Measurements from ENCODE around the gene IBA57.

Gene IBA57

DNA sequence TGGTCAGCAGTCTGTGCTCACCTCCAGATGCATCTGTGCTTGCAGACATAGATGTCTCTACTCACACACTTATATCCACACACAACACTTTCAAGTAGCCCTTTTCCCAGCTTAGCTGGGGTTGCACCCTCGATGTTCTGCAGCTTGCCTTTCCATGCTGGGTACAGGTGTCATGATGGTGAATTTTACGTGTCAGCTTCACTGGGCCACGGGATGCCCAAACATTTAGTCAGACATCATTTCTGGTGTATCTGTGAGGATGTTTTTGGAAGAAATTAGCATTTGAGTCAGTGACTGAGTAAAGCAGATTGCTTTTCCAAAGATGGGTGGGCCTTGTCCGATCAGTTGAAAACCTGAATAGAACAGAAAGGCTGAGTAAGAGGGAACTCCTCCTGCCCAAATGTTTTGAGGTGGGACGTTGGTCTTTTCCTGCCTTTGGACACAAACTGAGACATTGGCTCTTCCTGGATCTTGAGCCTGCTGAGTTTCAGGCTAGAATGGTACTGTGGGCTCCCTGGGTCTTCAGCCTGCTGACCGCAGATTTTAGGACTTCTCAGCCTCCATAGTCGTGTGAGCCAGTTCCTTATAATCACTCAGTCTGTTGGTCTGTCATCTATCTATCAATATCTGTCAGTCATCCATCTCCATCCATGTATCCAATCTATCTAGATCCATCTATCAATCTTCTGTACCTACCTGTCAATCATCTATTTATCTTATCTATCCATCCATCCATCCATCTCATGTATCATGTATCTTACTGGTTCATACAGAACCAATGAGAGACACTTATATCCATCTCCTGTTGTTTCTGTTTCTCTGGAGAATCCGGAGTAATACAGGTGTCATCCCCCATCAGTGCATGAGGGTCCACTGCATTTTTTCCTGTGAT, 29.6 kb downstream of the IBA57 start:
- FAIRE-seq = no peak

DNA sequence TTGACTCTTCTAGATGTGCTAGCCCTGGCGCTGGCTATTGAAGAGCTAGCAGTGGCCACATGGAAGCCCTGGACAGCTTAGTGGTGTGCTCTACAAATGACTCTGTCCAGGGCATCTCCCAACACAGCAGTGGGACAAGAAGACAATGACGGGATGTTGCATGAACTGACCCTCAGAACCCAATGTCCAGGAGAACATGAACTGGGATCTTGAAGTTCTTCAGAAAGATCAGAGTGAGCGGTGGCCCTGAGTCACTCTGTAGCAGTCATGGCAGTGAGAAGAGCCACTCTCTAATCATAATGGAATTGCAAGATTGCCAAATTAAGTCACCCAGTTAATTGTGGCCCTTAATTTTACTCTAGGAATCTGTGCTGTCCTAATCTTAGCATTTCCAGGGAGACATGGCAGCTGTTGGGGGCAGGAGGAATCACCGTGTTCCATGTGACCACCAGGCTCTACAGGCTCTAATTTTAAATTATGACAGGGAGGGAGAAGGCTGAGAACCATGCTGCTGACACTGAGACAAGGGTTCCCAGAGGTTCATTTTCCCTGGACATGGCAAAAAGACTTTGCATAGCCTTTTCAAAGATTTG, 32.0 kb downstream of the IBA57 start:
- FAIRE-seq = no peak

DNA sequence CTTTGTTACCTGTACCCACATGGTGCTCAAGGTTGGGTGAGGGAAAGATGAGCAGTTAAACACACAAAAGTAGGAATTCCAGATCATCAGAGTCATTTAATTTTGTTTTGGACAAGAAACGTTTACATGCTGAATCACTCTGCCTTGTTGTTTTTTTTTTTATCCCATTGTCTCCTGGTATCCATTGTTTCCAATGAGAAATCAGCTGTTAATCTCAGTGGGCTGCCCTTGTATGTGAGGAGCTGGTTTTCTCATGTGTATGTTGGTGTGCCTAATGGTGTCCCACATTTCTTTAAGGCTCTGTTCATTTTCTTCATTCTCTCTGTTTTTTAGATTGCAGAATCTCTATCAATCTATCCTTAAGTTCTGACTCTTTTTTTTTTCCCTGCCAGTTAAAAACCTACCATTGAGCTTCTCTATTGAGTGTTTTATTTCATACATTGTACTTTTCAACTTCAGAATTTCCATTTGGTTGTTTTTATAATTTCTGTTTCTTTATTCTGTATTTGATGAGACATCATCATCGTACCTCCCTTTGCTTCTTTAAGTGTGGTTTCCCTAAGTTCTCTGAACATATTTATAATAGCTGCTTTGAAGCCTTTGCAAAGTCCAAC, 33.5 kb downstream of the IBA57 start:
- FAIRE-seq = no peak

DNA sequence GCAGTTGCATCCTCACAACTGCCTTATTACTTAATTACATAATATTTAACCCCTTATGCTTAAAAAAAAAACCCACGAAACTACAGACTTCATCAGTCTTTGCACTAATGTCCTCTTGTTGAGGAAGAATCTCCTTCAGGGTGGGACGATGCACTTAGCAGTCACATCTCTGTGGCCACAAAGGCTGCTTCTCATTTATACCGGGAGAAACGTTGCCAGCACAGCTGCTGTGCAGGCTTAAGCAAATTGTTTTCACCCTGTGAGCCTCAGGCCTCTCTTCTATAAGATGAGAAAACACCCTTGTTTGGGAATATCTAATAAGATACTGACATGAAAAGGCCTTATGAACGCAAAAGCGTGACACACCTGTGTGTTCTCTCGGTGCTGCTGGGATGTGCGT, 39.4 kb downstream of the IBA57 start:
- FAIRE-seq = no peak

DNA sequence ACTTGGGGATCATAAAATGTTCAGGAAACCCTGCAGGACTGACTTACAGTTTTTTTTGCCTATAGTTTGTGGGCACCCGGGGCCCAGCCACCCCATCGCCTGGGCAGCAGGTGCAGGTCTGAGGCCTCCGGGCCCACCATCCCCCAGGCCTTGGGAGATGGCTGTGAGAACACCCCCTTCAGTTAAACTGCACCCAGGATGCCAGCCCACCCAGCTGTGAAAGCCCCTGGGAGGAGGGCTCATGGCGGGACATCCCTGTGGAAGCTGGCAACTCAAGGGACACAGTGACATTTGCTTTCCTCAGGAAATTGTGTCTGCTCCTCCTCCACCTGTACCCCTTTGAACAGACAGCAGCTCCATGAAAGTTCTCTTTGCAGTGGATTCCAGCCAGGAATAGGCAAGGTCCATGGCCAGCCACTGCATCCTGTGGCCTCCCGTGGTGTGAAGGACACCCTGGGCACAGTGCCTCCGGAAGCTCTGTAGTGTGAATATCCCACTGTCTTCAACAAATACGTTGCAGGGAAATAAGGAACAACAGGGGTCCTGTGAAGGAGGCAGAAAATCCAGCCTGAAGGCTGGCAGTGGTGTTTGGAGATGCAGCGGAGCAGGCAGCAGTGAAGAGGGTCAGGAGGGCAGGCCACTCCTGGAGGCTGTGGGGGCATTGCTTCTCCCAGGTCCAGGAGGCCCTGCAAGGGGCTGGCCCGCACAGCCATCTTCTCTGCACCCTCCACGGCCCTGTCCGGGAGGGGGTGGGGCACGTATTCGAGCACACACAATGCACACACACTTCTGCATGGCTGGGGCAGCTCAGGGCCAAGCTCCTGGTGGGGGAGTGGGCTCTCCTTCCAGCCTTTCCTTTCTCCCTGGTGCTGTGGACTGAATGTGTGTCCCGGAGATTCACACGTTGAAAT, 40.2 kb downstream of the IBA57 start:
- FAIRE-seq = no peak

DNA sequence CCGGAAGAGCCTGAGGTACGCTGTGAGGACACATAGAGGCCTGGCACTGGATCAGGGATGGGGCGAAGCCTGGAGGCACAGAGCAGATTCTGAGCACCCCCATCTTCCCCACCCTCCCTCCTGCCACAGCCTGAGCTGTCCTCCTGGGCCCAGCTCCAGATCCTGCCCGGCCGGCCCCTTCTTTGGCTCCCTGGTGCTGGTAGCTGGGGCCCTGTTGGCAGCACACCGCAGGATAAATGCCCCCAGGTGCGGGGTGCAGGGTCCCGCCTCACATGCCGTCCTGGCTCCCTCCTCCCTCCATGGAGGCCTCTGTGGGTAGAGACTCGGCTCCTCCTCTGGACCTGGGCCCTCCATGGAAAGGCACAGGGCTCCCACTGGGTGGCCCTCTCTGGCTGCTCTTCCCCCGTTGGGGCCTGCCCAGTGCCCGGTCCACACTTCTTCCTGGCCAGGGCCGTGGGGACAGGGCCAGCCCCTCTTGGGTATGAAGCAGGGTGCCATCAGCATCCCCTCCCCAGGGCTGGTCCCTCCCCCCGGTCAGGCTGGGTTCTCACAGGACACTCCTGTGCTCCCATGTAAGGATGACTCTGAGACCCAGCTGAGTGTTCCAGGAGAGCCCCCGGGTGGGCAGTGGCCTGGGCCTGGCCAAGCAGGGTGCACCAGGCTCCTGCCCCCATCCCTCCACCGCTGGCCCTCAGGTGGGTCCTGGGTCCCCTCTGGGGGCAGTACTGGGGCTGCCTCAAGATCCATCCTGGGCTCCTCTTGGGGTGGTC, 41.2 kb downstream of the IBA57 start:
- no peak for FAIRE-seq

DNA sequence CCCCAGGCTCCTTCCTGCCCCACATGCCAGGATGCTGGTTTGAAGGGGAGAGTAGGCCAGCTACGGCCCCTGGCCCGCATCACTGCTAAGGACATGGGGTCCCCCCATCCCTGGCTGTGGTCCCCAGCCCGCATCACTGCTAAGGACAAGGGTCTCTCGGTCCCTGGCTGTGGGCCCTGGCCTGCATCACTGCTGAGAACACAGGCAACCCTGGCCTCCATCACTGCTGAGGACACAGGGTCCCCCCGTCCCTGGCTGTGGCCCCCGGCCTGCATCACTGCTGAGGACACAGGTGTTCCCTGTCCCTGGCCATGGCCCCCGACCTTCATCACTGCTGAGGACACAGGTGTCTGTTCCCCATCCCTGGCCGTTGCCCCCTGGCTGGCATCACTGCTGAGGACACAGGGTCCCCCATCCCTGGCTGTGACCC, 41.8 kb downstream of the IBA57 start:
- no peak for FAIRE-seq

DNA sequence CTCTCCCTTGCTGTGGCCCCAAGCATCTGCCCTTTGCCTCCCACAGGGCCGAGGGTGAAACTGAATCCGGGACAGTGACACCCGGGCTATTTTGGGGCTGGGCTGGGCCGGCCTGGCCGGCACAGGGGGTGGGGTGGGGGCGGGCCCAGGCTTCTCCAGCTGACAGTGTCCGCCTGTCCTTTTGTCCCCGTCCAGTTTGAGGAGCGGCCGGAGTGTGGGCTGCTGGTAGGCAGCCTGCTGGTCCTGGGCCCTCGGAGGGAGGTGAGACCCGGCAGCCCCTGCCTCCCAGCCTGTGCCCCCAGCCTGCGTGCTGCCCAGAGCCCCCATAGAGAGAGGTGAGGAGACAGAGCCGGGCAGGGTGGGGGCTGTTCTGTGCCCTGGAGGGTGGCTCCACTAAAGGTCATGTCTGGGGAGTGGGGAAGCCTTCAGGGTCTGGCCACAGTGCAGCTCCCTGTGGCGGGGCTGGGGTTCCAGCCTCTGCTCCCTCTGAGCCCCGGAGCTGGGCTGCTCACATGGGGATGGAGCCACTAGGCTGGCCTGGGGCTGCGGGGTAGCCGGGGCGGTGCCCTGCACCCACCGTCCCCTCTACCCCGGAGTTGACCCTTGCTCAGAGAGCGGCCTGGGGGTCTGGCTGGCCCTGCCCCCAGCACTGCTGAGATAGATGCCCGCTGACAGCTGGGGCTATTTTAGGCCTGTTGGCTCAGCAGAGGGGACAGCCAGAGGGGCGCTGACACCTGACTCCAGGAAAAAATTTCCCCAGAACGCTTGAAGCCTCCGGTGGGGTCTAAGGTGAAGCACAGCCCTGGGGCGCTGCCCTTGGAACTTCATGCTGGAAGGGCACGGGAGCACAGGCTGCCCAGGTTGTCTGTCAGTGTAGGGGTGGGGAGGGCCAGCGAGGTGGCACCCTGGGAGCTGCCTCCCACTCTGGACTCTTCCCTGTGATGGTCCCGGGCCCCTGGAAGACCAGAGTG, 42.5 kb downstream of the IBA57 start, which contains the start of gene OBSCN:
Gene OBSCN (plus strand): TSS at position 194 of the 971 bp plus-strand sequence. CDS start 3,740 bp downstream, outside the sequence.
- FAIRE-seq = no peak

DNA sequence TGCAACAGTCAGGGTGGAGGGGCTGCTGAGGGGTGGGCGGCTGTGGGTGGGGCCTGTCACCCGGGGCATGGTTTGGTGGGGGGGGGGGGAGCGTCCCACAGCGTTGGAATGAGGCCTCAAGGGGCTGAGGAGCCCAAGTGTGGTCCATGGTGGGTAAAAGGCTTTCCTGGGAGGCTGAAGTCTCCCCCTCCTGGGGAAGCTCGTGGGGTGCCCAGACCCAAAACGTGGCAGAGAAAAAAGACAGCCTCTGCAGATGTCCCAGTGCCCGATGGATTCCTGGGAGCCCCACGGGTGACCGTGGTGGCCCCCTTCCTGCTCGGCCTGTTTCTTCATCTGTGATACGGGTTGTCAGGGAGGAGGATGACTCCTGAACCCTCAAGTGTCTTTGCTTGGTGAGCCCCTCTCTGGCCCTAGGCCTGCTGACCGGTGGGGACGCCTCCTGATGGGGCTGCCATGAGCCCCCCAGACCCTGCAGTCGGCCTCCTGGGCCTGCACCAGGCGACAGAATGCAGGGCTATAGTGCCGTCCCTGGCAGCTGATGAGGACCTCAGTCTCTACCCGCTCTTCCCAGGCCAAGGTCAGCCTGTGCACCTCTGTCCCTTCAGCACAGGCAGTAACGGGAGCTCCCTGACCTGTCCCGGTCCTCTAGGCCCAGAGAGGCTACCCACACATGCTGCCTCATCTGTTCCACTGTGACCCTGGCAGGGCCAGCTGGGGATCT, 43.4 kb downstream of the IBA57 start:
- FAIRE-seq = no peak

DNA sequence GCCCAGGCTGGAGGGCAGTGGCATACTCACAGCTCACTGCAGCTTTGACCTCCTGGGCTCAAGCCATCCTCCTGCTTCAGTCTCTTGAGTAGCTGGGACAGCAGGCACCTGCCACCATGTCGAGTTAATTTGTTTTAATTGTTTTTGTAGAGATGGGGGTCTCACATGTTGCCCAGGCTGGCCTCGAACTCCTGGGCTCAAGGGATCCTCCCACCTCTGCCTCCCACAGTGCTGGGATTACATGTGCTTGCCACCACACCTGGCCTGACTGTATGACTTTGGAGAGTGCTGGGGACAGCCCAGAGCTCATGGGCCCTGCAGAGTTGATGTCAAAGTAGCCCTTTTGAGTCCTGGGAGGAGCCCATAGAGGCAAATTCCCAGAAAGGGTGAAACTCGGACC, 44.1 kb downstream of the IBA57 start:
- FAIRE-seq = no peak

DNA sequence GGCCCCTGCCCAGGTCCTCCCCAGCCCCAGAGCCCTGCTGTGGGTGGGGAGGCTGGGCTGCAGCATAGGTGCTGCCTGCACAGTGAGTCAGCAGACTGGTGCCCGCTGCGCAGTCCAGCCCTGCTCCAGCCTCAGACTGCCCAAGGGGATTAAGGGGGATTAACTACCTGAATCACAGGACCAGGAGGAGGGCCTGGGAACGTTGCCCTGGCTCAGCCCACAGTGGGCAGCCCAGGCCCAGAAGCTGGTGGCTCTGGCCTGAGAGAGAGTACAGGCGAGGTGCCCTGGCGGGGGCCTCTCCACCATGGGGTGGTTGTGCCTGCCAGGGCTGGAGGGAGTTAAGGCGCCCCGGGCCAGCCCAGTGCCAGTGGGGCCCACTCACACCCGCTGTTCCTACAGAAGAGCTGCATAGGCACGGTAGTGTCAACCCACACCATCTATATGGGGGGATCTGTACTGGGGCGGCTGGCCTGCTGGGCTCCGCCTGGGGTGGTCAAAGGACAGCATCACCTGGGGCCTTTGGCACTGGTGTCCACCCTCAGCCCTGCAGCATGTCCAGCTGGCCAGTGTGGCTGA, 44.6 kb downstream of the IBA57 start:
- FAIRE-seq = no peak

DNA sequence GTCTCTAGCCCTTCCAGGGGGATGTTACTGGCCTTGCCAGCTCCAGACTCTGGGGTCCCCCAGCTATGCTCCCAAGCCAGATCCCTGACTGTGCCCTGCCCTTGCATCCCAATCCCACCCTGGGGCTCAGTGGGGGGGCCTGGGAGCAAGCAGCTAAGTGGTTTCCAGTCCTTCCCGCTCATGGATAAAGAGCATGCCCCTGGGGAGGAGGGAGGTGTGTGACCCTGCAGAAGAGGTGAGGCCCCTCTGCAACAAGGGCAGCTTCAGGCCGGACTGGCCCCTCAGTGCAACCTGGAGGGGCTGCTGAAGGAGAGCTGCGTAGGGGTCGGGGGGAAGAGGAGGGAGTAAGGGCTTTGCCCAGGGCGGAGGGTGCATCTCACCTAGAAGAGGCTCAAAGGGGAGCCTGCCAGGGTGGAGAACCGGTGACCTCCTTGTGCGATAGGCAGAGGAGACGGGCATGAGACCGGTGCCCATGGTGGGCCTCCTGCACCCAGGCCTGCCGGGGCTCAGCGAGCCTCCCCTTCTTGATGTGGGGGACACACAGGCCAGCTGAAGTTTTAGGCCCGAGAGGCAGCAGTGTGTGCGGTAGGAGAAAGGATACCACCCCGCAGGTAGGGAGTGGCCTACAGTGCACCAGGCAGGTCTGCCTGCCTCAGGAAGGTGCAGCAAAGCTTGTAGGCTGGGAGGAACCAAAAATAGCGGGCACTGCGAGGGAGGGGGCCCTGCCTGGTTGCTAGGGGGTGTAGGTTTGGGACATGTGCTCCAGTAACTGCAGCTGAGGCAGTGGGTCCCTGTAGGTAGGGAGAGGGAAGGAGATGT, 45.3 kb downstream of the IBA57 start:
- no peak for FAIRE-seq

DNA sequence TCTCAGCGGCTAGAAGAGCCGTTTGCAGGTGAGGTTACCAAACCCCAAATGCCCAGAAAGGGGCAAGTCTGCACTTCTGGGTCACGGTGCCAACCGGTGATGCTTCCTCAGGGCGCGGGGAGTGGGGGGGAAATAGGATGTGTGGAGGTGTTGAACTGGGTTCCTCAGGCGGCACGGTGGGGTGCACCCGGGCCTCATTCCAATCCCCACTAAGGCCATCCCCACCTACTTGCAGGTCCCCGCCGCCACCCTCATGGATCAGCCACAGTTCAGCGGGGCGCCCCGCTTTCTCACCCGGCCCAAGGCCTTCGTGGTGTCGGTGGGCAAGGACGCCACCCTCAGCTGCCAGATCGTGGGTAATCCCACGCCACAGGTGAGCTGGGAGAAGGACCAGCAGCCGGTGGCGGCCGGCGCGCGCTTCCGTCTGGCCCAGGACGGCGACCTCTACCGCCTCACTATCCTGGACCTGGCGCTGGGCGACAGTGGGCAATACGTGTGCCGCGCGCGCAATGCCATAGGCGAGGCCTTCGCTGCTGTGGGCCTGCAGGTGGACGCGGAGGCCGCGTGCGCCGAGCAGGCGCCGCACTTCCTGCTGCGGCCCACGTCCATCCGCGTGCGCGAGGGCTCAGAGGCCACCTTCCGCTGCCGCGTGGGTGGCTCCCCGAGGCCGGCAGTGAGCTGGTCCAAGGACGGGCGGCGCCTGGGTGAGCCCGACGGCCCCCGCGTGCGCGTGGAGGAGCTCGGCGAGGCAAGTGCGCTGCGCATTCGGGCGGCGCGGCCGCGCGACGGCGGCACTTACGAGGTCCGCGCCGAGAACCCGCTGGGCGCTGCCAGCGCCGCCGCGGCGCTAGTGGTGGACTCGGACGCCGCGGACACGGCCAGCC, 46.2 kb downstream of the IBA57 start:
- FAIRE-seq = no peak

DNA sequence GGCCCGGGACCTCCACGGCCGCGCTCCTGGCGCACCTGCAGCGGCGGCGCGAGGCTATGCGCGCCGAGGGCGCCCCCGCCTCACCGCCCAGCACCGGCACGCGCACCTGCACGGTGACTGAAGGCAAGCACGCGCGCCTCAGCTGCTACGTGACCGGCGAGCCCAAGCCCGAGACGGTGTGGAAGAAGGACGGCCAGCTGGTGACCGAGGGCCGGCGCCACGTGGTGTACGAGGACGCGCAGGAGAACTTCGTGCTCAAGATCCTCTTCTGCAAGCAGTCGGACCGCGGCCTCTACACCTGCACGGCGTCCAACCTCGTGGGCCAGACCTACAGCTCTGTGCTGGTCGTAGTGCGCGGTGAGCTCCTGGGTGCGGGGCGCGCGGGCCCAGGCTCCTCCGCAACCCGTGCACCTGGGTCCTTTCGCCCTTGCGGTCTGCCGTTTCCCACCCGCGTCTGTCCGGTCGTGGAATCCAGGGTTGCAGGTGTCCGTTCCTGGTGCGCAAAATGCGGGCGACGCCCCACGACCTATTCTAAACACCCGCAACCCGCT, 46.9 kb downstream of the IBA57 start:
- no peak for FAIRE-seq

DNA sequence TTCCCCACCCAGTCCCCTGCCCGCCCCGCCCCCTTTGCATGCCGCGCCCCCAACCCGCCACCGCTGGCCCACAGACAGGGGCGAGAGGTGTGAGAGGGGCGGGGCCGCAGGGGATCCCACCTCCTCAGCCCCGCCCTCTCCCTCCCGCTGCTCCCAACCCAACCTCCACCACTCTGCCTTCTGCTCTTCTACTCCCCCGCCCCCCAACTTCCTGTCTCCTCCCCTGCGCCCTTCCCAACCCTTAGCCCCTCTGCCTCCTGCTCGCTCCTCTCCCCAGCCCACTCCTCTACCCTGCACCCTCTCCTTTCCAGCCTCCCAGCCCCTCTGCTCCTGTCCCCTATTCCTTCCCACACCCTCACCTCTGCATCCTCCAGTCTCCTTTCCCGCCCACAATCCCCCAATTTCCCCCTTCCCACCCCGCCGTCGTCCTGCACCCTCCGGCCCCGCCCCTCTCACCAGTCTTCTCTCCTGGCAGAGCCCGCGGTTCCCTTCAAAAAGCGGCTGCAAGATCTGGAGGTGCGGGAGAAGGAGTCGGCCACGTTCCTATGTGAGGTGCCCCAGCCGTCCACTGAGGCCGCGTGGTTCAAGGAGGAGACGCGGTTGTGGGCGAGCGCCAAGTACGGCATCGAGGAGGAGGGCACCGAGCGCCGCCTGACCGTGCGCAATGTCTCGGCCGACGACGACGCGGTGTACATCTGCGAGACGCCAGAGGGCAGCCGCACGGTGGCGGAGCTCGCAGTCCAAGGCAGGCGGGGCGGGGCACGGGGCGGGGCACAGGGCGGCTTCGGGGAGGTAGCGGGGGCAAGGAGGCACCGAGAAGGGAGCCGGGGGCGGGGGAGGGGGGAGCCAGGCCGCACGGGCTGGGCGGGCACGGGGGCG, 47.6 kb downstream of the IBA57 start:
- FAIRE-seq = no peak

Measured in endometrium (tissue), 2 donors.